ENCODE data around the gene PLCB1. TPM values are rescaled to one million over a fixed set of nuclear protein-coding genes. Genes with fewer than 3 reads are reported as not detected.

Gene PLCB1
- total RNA-seq, 1 donor from 2014 or later = 6.3 TPM

DNA sequence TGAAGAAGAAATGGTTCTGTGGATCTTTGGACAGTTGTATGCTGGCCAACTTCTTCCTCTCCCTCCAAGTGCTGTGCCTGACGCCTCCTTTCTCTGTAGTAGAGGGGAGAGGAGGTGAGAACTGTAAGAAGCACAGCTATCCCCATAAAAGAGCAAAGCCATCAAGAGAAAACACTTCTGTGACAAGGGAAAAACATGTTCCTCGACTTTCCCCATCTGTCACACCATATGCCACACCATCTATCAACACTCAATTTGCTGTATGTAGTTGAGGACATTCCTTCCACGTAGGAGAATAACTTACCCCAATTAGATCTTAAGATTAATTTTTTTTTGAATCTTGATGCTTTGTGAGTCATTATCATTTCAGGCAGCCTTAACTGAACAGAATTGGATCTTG is 780.7 kb downstream of the PLCB1 start:
- intact Hi-C loops (cut with DNase I) = no loop called here
- DNase-seq (no peak), ATAC-seq (ENCODE audit: poor library complexity) (no peak)

DNA sequence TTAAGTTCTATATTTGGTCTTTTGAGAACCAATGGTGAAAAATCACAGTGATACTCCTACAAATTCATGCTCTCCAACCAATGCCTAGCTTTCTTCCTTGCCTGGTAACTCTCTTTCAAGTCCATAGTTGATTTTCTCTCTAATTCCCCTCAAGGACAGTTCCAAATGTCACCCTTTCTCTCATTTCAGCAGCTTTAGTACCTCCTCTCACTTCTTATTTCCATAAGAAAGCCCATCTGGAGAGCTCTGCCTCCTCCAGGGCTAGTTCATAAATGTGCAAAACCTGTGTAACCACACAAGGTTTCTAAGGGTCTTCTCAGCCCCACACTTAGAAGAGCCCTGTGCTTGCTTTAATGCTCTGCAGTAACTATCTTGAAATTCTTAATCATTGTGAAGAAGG is 781.4 kb downstream of the PLCB1 start:
- DNase-seq (no peak), ATAC-seq (ENCODE audit: poor library complexity) (no peak)
- intact Hi-C loops (cut with DNase I) = no loop called here

DNA sequence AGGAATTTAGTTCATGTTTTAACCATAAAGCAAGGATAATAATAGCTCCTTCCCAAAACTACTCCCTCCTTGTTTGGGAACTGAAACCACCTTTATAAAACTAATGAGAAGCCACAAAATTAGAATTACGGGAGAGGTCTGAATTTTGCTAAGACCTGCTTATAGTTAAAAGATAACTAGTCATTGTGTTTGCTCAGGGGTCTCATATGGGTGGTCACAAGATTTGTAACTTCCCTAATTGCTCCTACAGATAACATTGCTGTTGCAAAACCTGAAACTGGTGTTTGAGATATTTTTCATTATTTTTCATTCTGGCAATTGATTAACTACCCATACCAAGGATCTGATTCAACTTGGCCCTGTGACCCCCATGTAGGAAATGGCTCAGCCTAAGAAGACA is 782.4 kb downstream of the PLCB1 start:
- intact Hi-C loops (cut with DNase I) = no loop called here
- no peak for ATAC-seq (ENCODE audit: poor library complexity)

DNA sequence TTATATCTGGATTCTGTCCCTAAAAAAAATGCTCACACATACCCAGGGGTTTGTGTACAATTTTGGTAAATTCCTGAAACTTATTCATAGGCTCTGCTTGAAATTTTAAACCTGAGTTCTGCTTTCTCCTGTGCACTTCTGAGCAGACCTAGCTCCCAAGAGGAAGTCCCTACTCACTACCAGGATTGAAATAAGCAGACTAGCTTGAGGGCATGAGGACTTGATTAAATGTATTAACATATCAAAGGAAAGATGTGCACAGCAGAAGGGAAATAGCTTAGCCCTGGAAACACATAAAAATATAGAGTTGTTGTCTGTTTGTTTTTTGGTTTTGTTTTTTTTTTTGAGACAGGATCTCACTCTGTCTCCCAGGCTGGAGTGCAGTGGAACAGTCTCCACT is 785.0 kb downstream of the PLCB1 start:
- intact Hi-C loops (cut with DNase I) = no loop called here
- ATAC-seq (ENCODE audit: poor library complexity) (no peak), DNase-seq (no peak)

More for the DNA sequence above, 782.4 kb downstream of the PLCB1 start:
- no peak for DNase-seq

DNA sequence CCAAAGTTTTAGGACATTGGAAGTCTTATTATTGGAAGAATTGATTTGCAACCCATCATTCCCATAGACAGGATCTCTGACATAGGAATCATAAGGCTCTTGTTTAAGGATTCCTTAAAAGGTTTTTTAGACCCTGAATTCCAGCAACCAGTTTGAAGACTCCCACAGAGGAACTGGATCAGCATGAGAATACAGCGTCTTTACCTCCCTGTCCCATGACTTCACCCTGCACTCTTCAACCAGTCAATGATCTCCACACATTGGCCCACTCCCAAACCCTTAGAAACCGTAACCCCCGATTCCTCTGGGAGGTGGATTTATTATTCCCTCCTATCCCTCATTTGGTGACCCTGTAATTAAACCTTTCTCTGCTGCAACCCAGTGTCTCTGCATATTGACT is 786.1 kb downstream of the PLCB1 start:
- intact Hi-C loops (cut with DNase I) = no loop called here
- ATAC-seq (ENCODE audit: poor library complexity) (no peak), DNase-seq (no peak)

DNA sequence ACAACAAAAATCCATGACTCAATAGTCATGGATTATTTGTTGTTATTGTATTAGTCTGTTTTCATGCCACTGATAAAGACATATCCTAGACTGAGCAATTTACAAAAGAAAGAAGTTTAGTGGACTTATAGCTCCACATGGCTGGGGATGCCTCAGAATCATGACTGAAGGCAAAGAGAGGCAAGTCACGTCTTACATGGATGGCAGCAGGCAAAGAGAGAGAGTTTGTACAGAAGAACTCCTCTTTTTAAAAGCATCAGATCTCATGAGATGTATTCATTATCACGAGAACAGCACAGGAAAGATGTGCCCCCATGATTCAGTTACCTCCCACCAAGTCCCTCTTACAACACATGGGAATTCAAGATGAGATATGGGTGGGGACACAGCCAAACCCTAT is 792.5 kb downstream of the PLCB1 start:
- intact Hi-C loops (cut with DNase I) = no loop called here
- DNase-seq = no peak
- no peak for ATAC-seq (ENCODE audit: poor library complexity)

DNA sequence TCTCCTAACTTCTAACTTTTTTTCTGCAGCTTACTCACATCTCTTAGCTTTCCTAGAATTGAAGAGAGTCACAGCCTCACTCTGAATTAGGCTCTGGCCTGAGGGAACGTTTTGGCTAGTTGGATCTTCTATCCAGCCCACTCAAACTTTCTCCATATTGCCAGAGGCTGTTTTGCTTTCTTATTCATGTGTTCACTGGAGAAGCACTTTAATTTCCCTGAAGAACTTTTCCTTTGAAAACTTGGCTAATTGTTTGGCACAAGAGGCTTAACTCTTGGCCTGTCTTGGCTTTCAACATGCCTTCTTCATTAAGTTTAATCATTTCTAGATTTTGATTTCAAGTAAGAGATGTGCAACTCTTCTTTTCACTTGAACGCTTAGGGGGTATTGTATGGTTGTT is 798.7 kb downstream of the PLCB1 start:
- intact Hi-C loops (cut with DNase I) = loop anchor here (10.0 kb wide), 1 partner anchor 76 kb away; no protein-coding TSS in a partner anchor
- ATAC-seq (ENCODE audit: poor library complexity) (peak; percentile 47), DNase-seq (no peak)

DNA sequence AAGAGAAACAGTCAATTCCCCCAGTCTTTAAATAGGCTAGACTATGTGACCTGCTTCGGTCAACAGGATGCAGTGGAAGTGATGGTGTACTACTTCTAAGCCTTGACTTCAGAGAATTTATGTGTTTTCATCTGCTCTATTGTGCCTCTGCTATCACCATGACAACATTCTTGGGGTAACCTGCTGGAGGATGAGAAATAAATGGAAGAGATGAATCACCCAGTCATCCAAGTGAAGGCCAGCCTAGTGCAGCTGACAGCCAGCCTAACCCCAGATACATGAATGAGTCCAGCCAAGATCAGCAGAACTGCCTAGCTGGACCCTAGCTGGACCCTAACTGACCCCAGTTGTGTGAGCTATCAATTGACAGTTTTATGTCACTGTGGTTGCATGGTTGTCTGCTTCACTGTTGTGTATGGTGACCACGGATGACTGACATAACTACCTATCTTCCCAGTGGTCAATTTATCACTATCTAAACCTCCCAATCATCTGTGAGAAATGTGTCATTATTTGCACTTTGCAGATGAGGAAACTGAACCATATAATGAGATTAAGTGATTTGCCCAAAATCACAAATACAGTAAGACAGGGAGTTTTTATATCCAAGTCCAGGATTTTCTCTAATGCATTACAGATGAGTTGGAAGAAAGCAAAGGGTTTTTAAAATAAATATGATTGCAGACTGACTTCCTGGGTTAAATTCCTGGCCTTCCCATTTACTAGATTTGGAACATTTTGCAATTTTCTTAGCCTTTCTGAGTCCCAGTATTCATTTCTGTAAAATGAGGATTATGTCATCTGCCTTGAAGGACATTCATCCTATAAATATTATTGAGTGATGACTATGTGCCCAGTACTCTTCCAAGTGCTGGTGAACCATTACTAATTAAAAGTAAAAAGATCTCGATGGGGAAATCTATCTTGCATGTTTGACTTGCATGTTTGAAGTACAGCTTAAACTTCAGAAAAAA is 800.4 kb downstream of the PLCB1 start:
- ATAC-seq (ENCODE audit: poor library complexity) (peak; percentile 52), DNase-seq (no peak)
- intact Hi-C loops (cut with DNase I) = loop anchor here (10.0 kb wide), 1 partner anchor 78 kb away; no protein-coding TSS in a partner anchor

DNA sequence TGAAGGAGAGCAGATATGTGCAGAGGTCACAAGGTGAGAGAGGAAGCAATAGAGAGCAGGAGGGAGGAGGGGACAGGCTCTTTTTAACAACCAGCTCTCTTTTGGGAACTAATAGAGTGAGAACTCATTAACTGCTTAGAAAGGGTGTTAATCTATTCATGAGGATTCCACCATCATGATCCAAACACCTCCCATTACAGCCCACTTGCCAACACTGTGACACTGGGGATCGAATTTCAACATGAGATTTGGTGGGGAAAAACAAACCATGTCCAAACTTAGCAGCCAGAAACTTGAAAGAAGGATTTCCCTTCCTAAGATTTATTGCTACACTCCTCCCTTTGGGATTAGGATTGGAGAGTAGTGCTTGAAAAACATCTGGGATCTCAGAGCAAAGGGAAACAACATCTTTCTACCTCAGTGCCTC is 801.3 kb downstream of the PLCB1 start:
- DNase-seq (no peak), ATAC-seq (ENCODE audit: poor library complexity) (peak; percentile 83)
- intact Hi-C loops (cut with DNase I) = loop anchor here (10.0 kb wide), 1 partner anchor 79 kb away; no protein-coding TSS in a partner anchor

DNA sequence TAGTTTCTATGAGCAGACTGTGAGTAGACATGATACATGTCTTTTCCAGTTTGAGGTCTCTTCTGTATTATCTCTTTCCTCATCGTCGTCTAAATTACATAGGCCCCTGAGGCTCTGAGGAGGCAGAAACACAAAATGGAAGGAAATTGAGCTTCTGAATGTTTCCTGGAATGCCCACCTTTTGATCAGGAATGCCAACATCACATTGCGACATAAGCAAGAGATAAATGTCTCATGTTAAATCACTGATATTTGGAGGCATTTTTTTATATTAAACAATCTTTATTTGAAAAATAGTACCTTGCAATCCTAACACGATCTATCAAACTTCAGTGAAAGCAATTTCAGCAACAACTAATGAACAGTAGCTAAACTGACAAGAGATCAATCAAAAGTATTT is 802.3 kb downstream of the PLCB1 start:
- no peak for DNase-seq
- intact Hi-C loops (cut with DNase I) = loop anchor here (10.0 kb wide), 1 partner anchor 80 kb away; no protein-coding TSS in a partner anchor
- no peak for ATAC-seq (ENCODE audit: poor library complexity)

Other genes with a start within 250 kb of the PLCB1 start
- gene HAO1, start 191.8 kb upstream of the PLCB1 start, total RNA-seq = not detected
- 123 TPM for gene TMX4, start 112.5 kb upstream of the PLCB1 start, total RNA-seq